Activated T-cell treated with anti-CD3 and anti-CD28 coated beads for 24 hours (primary cell): ENCODE results near the gene HNRNPC.
"Not testable (repeated sequence)": the region's sequence is repeated elsewhere in the genome, so short reads cannot be mapped to it uniquely, and the experiment has no call there.

Experiments used
- DNase-seq: peaks from one replicate; pipeline ENCODE4 v3.0.0-alpha.2; 2020; ENCODE audit warnings: low read depth

HNRNPC gene

GRCh38 chr14:21244544-21244943, 24.7 kb downstream of the HNRNPC start:
- no peak for DNase-seq

GRCh38 chr14:21241218-21241819, 27.9 kb downstream of the HNRNPC start:
- no peak for DNase-seq

GRCh38 chr14:21240417-21240816, 28.8 kb downstream of the HNRNPC start:
- no peak for DNase-seq

GRCh38 chr14:21238823-21239518, 30.3 kb downstream of the HNRNPC start:
- no peak for DNase-seq

GRCh38 chr14:21236948-21237797, 32.1 kb downstream of the HNRNPC start:
- DNase-seq, result no peak

DNA sequence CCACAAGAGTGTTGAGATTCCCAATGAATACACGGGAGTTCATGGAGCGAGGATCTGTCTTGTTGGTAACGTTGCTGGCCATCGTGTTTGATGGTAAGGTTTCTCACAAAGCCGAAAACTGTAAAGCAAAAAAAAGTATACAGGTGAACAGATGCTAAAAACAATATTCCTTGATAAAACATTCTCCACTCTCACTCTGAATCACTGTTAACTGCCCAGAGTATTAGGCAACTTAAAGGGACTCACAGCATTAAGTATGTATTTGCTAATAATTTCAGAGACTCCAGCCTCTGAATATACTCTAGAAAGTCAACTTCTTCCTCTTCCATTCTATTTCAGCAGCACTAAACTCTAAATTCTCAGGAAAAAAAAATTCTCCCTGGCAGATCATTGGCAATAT, 35.1 kb downstream of the HNRNPC start:
- no peak for DNase-seq

DNA sequence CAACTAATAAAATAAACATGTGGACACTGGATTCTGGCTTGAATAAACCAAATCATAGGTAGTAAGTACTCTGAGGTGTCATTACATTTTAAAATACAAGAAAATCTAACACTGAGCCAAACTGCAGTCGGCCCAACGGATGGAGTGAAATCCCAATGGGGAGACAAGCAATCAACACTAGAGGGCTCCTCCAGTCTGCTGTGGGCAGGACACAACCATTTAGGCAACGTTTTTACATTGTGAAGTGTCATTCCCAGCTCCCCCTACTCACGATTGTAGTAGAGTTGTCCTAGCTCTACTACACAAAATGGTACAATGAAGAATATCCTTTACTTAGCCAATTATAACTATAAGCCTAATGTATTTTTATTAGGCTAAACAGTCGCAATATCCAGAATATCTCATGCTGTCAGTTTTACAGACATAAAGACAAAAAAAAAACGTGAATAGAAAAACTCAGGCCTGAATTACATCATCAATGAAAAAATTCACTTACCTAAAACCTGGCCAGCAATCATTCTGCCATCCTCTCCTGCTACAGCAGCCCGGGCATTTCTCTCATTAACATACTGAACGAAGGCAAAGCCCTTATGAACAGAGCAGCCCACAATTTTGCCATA, 35.7 kb downstream of the HNRNPC start:
- DNase-seq, result no peak

DNA sequence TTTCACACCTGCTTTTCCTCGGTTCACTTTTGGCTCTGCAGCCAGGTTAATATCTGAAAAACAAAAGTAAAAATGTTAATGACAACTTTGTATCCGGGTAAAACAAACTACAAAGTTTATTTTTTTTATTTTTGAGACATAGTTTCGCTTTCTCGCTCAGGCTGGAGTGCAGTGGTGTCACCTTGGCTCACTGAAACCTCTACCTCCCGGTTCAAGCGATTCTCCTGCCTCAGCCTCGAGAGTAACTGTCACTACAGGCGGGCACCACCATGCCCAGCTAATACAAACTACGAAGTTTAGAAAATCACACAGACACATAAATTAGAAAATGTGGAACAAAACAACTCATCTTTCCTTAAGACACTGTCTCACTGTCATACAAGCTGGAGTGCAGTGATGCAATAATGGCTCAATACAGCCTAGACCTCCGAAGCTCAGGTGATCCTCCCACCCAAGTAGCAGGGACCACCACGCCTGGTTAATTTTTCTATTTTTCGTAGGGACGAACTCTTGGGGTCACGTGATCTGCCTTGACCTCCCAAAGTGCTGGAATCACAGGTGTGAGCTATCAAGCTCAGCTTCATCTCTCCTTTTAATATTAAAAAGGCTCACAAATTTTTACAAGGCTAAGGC, 38.1 kb downstream of the HNRNPC start:
- no peak for DNase-seq

- no peak for DNase-seq
Measured at GRCh38 chr14:21229821-21230220, 39.4 kb downstream of the HNRNPC start.

DNA sequence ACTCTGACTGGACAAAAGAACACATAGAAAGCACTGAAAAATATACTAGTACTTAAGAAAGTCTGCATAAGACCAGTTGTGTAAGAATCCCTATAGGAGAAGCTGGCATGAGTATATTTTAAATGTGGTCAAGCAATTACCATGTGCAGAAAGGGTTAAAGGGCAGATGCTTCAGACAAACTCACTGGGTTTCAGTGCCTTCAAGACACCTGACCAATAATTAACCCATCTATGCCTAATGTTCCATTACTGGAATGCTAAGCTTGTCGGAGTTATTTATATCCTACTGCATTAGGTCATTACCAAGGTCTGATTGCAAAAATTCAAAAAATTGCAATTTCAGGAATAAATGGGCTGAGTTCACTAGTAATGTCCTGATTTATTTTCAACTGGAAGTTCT, 41.3 kb downstream of the HNRNPC start:
- DNase-seq, result no peak

DNA sequence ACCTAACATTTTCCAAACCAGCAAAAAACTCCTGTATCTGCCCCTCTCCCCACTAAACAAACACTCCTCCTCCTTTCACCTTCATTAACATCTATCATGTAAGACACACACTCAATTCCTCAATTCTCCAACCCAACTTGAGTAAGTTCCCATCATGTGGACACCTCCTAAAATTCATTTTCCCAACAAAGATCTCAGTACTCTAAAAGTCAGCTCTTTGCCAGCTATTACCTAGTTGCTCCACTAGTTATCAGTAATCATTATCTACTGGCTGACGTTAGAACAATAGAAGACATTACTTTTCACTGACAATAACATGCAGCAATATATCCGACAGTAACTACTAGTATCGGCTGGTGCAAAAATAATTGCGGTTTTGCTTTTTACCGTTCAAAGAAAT, 42.1 kb downstream of the HNRNPC start:
- DNase-seq, result no peak

DNA sequence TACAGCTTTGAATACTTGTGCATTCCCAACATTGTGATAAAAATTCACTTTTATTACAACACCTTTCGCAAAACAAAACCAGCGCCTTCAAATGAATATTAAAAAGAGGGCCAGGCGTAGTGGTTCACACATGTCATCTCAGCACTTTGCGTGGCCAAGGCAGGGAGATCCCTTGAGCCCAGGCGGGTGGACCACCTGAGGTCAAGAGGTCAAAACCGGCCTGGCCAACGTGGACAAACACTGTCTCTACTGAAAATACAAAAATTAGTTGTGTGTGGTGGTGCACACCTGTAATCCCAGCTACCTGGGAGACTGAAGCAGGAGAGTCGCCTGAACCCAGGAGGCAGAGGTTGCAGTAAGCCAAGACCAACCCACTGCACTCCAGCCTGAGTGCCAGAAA, 42.8 kb downstream of the HNRNPC start:
- no peak for DNase-seq

DNA sequence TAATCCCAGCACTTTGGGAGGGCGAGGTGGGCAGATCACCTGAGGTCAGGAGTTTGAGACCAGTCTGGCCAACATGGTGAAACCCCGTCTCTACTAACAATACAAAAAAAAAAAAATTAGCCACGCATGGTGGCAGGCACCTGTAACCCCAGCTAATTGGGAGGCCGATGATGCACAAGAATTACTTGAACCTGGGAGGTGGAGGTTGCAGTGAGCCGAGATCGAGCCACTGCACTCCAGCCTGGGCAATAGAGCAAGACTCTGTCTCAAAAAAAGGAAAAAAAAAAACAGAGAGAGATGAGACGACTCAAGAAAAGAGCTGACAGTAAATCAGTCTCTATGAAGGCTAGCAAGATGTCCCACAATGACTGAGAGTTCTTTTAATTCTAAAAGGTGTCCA, 44.1 kb downstream of the HNRNPC start:
- not testable (repeated sequence) for DNase-seq

GRCh38 chr14:21220874-21221477, 48.3 kb downstream of the HNRNPC start:
- no peak for DNase-seq

- DNase-seq, result no peak
Measured at GRCh38 chr14:21219561-21220111, 49.6 kb downstream of the HNRNPC start.

- no peak for DNase-seq
Measured at GRCh38 chr14:21219120-21219519, 50.1 kb downstream of the HNRNPC start.

GRCh38 chr14:21215879-21216251, 53.4 kb downstream of the HNRNPC start:
- DNase-seq, result no peak

- no peak for DNase-seq
Measured at GRCh38 chr14:21215130-21215878, 53.9 kb downstream of the HNRNPC start.

- no peak for DNase-seq
Measured at GRCh38 chr14:21213652-21214051, 55.6 kb downstream of the HNRNPC start.

DNA sequence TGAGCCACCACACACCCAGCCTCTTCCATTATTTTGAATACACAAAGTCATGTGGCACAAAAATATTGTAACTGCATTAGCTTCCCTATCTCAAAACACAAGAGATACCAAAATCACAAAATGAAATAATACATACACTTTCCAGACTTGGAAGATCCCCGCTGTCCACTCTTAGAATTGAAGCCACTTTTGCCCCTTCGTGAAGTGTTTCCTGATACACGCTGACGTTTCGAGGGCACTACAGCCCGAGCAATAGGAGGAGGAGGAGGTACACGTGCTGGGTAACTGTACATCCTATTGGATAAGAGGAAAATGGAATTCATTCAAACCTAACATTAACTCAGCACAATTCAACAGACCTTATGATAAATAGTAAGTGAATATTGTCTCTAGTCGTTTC, 56.4 kb downstream of the HNRNPC start:
- DNase-seq, result not testable (repeated sequence)

- DNase-seq, result no peak
Measured at GRCh38 chr14:21211509-21211908, 57.7 kb downstream of the HNRNPC start.
